Fibroblast of lung (primary cell): Measurements from ENCODE around the gene HHIPL1.

Source experiments
- EZH2 ChIP-seq: IDR thresholded peaks from 2 replicates; pipeline ENCODE4 v1.5.1; 2012; ENCODE audit warnings: low read length, control low read depth, mild to moderate bottlenecking; ENCODE audit errors: missing control alignments
- TF ChIP-seq, protein P1 (sequence below), 2 donors: IDR thresholded peaks in 1 of 2; conservative IDR thresholded peaks in 1 of 2; 1 replicate in 1 of 2; 2 replicates in 1 of 2; pipeline ENCODE4 v1.5.1; 2011 to 2012; ENCODE audit warnings: low read length in 2 of 2, control low read depth in 1 of 2, inconsistent platforms in 1 of 2, low read depth in 1 of 2, mild to moderate bottlenecking in 1 of 2

DNA sequence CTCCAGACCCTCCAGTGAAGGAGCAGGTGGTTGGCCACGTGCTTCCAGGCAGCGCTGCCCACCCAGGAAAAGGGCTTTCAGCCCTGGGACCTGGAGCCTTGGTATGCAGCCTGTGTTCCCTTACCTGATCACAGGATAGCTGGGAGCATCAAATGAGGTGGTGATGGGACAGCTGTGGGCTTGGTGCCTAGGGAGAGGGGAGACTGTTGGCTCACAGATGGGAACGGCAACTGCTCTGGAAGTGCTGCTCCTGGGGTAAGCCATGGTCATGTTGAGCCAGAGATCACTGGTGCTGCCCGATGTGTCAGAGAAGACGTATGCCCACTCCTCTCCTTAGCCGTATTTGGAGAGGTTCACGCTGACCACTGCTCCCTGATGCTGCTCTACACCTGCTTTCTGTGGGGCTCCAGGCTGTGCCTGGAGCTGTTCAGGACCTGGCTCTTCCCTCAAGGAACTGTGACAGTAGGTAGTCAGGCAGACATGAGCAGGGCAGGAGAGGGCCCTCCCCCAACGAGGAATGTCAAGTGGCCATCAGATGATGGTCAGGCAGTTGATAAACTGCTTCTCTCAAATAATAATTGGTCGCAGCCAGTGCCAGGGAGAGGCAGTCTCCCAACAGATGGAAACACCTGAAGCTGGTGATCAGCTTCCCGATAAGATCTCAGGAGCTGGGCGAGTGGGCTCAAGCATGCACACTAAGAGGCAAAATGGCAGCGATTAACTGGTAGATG lies 36.3 kb downstream of the HHIPL1 start:
- TF ChIP-seq, protein P1, sequence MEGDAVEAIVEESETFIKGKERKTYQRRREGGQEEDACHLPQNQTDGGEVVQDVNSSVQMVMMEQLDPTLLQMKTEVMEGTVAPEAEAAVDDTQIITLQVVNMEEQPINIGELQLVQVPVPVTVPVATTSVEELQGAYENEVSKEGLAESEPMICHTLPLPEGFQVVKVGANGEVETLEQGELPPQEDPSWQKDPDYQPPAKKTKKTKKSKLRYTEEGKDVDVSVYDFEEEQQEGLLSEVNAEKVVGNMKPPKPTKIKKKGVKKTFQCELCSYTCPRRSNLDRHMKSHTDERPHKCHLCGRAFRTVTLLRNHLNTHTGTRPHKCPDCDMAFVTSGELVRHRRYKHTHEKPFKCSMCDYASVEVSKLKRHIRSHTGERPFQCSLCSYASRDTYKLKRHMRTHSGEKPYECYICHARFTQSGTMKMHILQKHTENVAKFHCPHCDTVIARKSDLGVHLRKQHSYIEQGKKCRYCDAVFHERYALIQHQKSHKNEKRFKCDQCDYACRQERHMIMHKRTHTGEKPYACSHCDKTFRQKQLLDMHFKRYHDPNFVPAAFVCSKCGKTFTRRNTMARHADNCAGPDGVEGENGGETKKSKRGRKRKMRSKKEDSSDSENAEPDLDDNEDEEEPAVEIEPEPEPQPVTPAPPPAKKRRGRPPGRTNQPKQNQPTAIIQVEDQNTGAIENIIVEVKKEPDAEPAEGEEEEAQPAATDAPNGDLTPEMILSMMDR (conservative IDR thresholded peaks at IDR 0.05 in 1 of 2, IDR thresholded peaks at IDR 0.05 in 1 of 2; ENCODE audit: low read depth in 1 of 2, low read length in 2 of 2) = no peak
- no peak for TF ChIP-seq EZH2
